Measurements from ENCODE around the gene WTAP. TPM values are rescaled to one million over a fixed set of nuclear protein-coding genes. Genes with fewer than 3 reads are reported as not detected.

The WTAP gene
- total and polyA plus RNA-seq, 2 of the 8 experiments (the other 6 are each of a cell fraction or from before 2014, with no cell fraction given): 32.6 to 120 TPM

DNA sequence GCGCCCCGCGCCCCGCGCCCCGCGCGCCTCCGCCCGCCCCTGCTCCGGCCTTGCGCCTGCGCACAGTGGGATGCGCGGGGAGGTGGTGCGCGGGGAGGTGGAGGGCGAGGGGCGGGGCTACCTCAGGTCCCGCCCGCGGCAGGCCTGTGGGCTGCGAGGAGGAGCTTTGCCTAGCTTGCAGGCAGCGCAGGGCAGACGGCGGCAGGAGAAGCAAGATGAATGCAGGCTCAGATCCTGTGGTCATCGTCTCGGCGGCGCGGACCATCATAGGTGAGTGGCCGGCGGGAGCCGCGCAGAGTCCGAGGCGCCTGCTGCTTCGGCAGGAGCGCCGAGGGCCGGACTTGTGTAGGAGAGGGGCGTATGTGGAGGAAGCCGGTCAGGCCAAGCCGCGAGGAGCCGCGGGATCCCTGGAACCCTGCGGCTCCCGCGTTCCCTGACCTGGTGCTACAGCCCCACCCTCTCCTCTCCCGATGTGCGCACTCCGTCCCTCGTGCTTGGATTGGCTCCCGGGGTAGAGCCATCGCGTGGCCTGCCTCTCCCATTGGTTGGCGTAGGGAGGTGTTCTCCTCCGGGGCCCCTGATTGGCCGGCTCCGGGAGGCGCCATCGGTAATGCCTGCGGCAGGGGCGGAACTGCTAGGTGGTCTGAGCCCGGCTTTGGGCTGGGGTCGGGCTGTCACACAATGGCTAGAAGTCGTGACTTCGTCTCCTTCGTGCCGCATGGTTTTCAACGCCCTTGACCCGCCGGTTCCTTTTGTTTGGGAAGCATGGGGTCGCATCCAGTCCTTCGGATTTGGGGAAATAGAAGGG lies 34.8 kb downstream of the WTAP start, which contains the start of gene ACAT2 (continued):
- peak; percentile 61 for TF ChIP-seq TBP (IDR thresholded peaks at IDR 0.05; ENCODE audit: low read depth, low read length)
